A549 (cell line): ENCODE data around the gene KCNIP4. TPM values are rescaled to one million over a fixed set of nuclear protein-coding genes. Genes with fewer than 3 reads are reported as not detected.

Source experiments
- ATAC-seq, 2 experiments: fragments of 200-7000 bp in 1 of 2; fragments of >200 bp in 1 of 2; cut with Nextera tagmentation in 1 of 2; cut with Tn5 transposase in 1 of 2; 3 replicates each; pipeline versions ENCODE4 v1.8.0 to v1.9.1; 2018 to 2020; ENCODE audit warnings: mild to moderate bottlenecking in 1 of 2, moderate library complexity in 1 of 2
- CTCF ChIA-PET: fragments of 300-600 bp; sonication (Branson Sonifier 250); formaldehyde crosslinking; extraction: SDS; loops from one replicate; lab custom pipeline; 2021; ENCODE audit warnings: antibody characterized with exemption, inconsistent platforms; lab: Yijun Ruan, JAX
- POLR2A ChIA-PET: fragments of 350-600 bp; formaldehyde crosslinking; extraction: SDS; loops from one replicate; lab custom pipeline; 2021; ENCODE audit warnings: antibody characterized with exemption, inconsistent platforms; lab: Yijun Ruan, JAX
- DNase-seq, 2 experiments: peaks; one replicate each; pipeline versions ENCODE4 v3.0.0 to v3.0.0-alpha.2; 2011 to 2016; ENCODE audit warnings: low read depth in 1 of 2, low spot score in 1 of 2
- FAIRE-seq: peaks from 2 replicates; lab custom pipeline; 2011; peaks lifted over from hg19 to GRCh38; lab: Jason Lieb, UNC
- H3K27ac ChIP-seq, 2 experiments: fragments of >200 bp; sonication (Bioruptor Twin); formaldehyde crosslinking; 3 replicates each; pipeline ENCODE4 v1.5.1; 2016 to 2017
- H3K4me1 ChIP-seq: fragments of >200 bp; sonication (Bioruptor Twin); formaldehyde crosslinking; 3 replicates; pipeline ENCODE4 v1.6.1; 2016
- H3K4me2 ChIP-seq: fragments of >200 bp; sonication (Bioruptor Twin); formaldehyde crosslinking; 3 replicates; pipeline ENCODE4 v1.6.1; 2016
- H3K4me3 ChIP-seq: fragments of >200 bp; sonication (Bioruptor Twin); formaldehyde crosslinking; 3 replicates; pipeline ENCODE4 v1.5.1; 2016
- H3K9me3 ChIP-seq: fragments of >200 bp; sonication (Bioruptor Twin); formaldehyde crosslinking; 3 replicates; pipeline ENCODE4 v1.6.1; 2016
- CBX2 ChIP-seq: fragments of 200-600 bp; sonication (generic); IDR thresholded peaks from 2 replicates; pipeline ENCODE4 v1.6.1; 2016; ENCODE audit warnings: low read depth, mild to moderate bottlenecking, borderline replicate concordance
- CEBPB ChIP-seq, 2 experiments: fragments of >200 bp in 1 of 2; sonication (Bioruptor Twin) in 1 of 2; formaldehyde crosslinking in 1 of 2; IDR thresholded peaks; 2 replicates each; pipeline ENCODE4 v1.6.1; 2012 to 2016
- CHD2 ChIP-seq: fragments of 150-350 bp; IDR thresholded peaks from 2 replicates; pipeline ENCODE4 v1.6.1; 2014; ENCODE audit warnings: low read length; ENCODE audit not compliant: partially characterized antibody
- EP300 ChIP-seq, 2 experiments: fragments of >200 bp; sonication (Bioruptor Twin); formaldehyde crosslinking; IDR thresholded peaks; 2 replicates in 1 of 2; 3 replicates in 1 of 2; pipeline ENCODE4 v1.6.1; 2016 to 2017
- ESRRA ChIP-seq: fragments of 150-350 bp; IDR thresholded peaks from 2 replicates; pipeline ENCODE4 v1.6.1; 2014; ENCODE audit warnings: mild to moderate bottlenecking, low read length, borderline replicate concordance
- FOSB ChIP-seq: fragments of 250-450 bp; sonication (Bioruptor Pico); IDR thresholded peaks from 2 replicates; pipeline ENCODE4 v1.5.0; 2020; ENCODE audit warnings: mild to moderate bottlenecking, moderate library complexity
- FOXS1 ChIP-seq: fragments of 250-450 bp; sonication (Bioruptor Pico); IDR thresholded peaks from 2 replicates; pipeline ENCODE4 v1.5.0; 2020; ENCODE audit warnings: mild to moderate bottlenecking, moderate library complexity
- HDAC2 ChIP-seq: fragments of 200-600 bp; sonication (generic); IDR thresholded peaks from 2 replicates; pipeline ENCODE4 v1.6.1; 2016
- HOXA7 ChIP-seq: fragments of 250-450 bp; sonication (Bioruptor Pico); IDR thresholded peaks from 2 replicates; pipeline ENCODE4 v1.5.0; 2020; ENCODE audit warnings: mild to moderate bottlenecking, moderate library complexity
- HOXB13 ChIP-seq: fragments of 250-450 bp; sonication (Bioruptor Pico); IDR thresholded peaks from 2 replicates; pipeline ENCODE4 v1.5.0; 2020; ENCODE audit warnings: low read depth, mild to moderate bottlenecking, moderate library complexity
- HOXB5 ChIP-seq: fragments of 250-450 bp; sonication (Bioruptor Pico); IDR thresholded peaks from 2 replicates; pipeline ENCODE4 v1.5.0; 2020; ENCODE audit warnings: mild to moderate bottlenecking, moderate library complexity
- JUN ChIP-seq, 2 experiments: fragments of >200 bp; sonication (Bioruptor Twin); formaldehyde crosslinking; IDR thresholded peaks; 2 replicates in 1 of 2; 3 replicates in 1 of 2; pipeline ENCODE4 v1.6.1; 2016 to 2017
- MAZ ChIP-seq: fragments of 150-350 bp; IDR thresholded peaks from 2 replicates; pipeline ENCODE4 v1.6.1; 2014; ENCODE audit warnings: antibody characterized with exemption, low read depth, low read length, borderline replicate concordance
- NFE2L2 ChIP-seq: fragments of 150-350 bp; conservative IDR thresholded peaks from 2 replicates; pipeline ENCODE4 v1.6.1; 2014; ENCODE audit warnings: low read length
- NPAS2 ChIP-seq: fragments of 250-450 bp; sonication (Bioruptor Pico); IDR thresholded peaks from 2 replicates; pipeline ENCODE4 v1.8.0; 2022; ENCODE audit warnings: mild to moderate bottlenecking, moderate library complexity, borderline replicate concordance
- RFX5 ChIP-seq: fragments of 450-650 bp; IDR thresholded peaks from 2 replicates; pipeline ENCODE4 v1.7.1; 2014; ENCODE audit warnings: antibody characterized with exemption, mild to moderate bottlenecking, moderate library complexity
- SREBF2 ChIP-seq: fragments of 450-650 bp; IDR thresholded peaks from 2 replicates; pipeline ENCODE4 v1.6.1; 2014; ENCODE audit warnings: mild to moderate bottlenecking, moderate library complexity
- ZC3H11A ChIP-seq: fragments of 450-650 bp; IDR thresholded peaks from 2 replicates; pipeline ENCODE4 v1.6.1; 2014; ENCODE audit warnings: antibody characterized with exemption, mild to moderate bottlenecking
- WGBS: methylation state at CpG from one replicate; pipeline ENCODE4 v1.1.6; 2017; ENCODE audit errors: missing lambda C conversion rate; 5-methylcytosine and 5-hydroxymethylcytosine counted together
- polyA plus RNA-seq, 4 experiments: library from polyadenylated mRNA; depleted of rRNA in 3 of 4; stranded (reverse); fragments of >200 nt; fragmentation: RNase III in 1 of 4; extraction: RNeasy Plus Mini Kit Qiagen cat#74134 plus additional on column Dnase treatment in 1 of 4; gene quantifications; 2 replicates in 3 of 4; 3 replicates in 1 of 4; pipeline ENCODE4 v1.2.3, GENCODE V29; 2011 to 2017
- TF ChIP-seq, protein P1 (sequence below): IDR thresholded peaks from 2 replicates; pipeline ENCODE4 v1.6.1; 2012; ENCODE audit warnings: low read depth, borderline replicate concordance
- TF ChIP-seq, protein P2 (sequence below): IDR thresholded peaks from 2 replicates; pipeline ENCODE4 v1.6.1; 2012
- TF ChIP-seq, protein P3 (sequence below): fragments of >200 bp; sonication (Bioruptor Twin); formaldehyde crosslinking; IDR thresholded peaks from 3 replicates; pipeline ENCODE4 v1.6.1; 2016

KCNIP4 gene
- polyA plus RNA-seq, 2 of the 4 experiments (the other 2 are of a cell fraction): not detected

DNA sequence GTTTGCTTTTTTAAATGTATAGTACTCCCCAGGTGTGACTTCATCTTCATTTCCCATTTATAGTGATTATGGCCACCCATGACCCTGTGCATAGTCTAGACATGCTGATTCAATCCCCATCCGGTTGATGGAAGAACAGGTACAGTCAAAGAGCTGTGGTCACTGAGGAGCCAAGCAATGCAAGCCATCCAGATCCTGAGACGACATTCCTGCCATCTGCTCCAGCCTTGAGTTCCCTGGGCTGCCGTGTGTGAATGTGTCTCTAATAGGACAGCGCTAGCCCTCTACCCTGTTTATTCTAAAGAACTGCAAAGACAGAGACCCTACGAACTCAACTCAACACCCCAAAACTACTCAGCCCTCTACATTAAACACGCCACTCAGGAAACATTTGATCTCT is 1.7 kb downstream of the KCNIP4 start:
- 10% methylated on average over 3 of the region's 6 CpGs for WGBS
- Histone ChIP-seq H3K9me3 (no peaks in the 10 kb centered on the region), H3K27ac (no peak overlapping the region), H3K4me3 (no peak overlapping the region), H3K4me2 (no peak overlapping the region), H3K4me1 (no peaks in the 10 kb centered on the region)
- ChIA-PET POLR2A (no interaction called here), CTCF (interaction anchor here (0.5 kb wide), 1 partner anchor 124 kb away, joined by 3 read pairs; no protein-coding TSS in a partner anchor)
- DNase-seq (no peak), FAIRE-seq (no peak), ATAC-seq (no peak)
- no peak for TF ChIP-seq NPAS2 (CRISPR knock-in tag)
- TF ChIP-seq EP300 (IDR thresholded peaks at IDR 0.05): no peak
- TF ChIP-seq CHD2: no peak
- no peak for TF ChIP-seq MAZ
- TF ChIP-seq RFX5: no peak
- TF ChIP-seq HOXB5 (CRISPR knock-in tag): no peak
- no peak for TF ChIP-seq HOXB13 (CRISPR knock-in tag)

DNA sequence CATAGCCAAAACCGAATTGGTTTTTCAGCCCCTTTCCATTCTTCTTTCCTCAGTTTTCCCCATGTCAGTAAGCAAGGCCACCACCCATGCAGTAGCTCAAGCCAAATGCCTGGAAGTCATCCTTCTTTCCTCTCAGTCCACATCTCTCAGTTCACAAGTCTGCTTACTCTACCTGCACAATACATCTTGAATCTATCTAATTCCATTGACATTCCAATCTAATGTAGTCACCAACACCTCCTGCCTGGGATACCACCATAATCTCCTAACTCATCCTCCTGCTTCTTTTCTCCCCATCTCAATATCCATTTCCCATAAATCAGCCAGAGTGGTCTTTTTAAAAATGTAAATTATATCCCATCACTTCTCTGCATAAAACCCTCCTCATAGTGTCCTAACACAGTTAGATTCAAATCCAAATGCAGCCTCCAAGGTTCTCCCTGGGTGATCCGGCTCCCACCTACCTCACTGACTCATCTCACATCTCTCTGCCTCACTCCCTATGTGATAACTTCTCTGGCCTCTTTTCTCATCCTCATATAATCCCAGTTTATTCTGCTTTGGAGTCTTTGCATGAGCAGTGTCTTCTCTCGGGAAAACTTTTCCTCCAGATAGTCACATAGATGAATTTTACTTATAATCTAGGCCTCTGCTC is 26.9 kb downstream of the KCNIP4 start:
- TF ChIP-seq ESRRA (no peak), HOXA7 (CRISPR knock-in tag) (no peak), EP300 (IDR thresholded peaks at IDR 0.05) (no peak)
- POLR2A ChIA-PET: no interaction called here
- no peak overlapping the region for H3K4me2 ChIP-seq
- H3K4me1 ChIP-seq: no peaks in the 10 kb centered on the region
- H3K9me3 ChIP-seq: no peaks in the 10 kb centered on the region
- H3K27ac ChIP-seq: no peak overlapping the region
- ATAC-seq (no peak), FAIRE-seq (no peak), DNase-seq (no peak)
- H3K4me3 ChIP-seq: no peak overlapping the region
- CTCF ChIA-PET: no interaction called here
- 0% methylated on average over 3 of the region's 3 CpGs for WGBS

DNA sequence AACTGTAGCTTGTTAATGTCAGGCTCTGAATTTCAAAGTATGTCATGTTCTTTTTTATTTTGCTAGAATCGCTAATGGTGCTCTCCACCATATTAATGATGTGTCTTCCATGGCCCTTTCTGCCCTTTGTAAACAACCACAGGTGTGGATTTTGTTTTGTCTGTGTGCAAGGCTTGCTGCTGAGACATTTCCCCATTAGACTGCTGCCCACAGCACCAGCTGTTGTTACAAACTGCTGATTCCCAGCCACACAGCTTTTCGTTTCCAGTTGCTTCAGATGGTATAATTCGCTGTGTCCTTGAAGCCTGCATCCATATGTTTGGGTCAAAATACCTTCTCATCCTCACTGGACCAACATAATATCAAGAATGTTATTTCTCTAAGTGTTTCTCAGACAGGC is 32.8 kb downstream of the KCNIP4 start:
- Histone ChIP-seq H3K27ac (no peak overlapping the region), H3K4me2 (no peak overlapping the region), H3K4me1 (no peaks in the 10 kb centered on the region), H3K9me3 (no peaks in the 10 kb centered on the region), H3K4me3 (no peak overlapping the region)
- no peak for TF ChIP-seq FOSB (CRISPR knock-in tag)
- POLR2A ChIA-PET: no interaction called here
- no peak for FAIRE-seq
- 7% methylated on average over 2 of the region's 3 CpGs for WGBS
- no peak for ATAC-seq
- CTCF ChIA-PET: no interaction called here
- no peak for DNase-seq

DNA sequence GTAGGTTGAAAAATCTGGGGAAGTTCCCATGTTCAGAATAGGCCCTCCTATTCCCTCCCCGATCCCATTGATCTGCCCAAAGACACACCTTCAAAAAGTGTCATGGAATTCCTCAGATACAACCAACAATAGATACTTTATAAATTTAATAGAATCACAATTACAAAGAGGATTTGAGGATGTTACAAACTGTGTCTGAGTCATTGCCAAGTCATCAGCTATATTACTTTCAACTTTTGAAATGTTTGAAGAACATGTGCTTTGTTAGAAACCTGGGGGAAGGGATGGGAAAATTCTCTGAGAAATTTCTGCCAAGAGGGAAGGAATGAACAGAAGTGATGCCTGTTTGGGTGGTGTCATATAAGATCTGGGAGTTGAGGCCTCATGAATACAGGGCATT is 46.7 kb downstream of the KCNIP4 start:
- ATAC-seq (no peak), DNase-seq (peak in 1 of 2 experiments; percentile 20), FAIRE-seq (no peak)
- peak overlapping the region; percentile 14; the same call in 1 of the 3 replicates for H3K4me2 ChIP-seq
- H3K4me3 ChIP-seq: no peak overlapping the region
- no peak overlapping the region for H3K27ac ChIP-seq
- POLR2A ChIA-PET: no interaction called here
- no peaks in the 10 kb centered on the region for H3K4me1 ChIP-seq
- CTCF ChIA-PET: no interaction called here
- TF ChIP-seq JUN (IDR thresholded peaks at IDR 0.05) (no peak), FOXS1 (CRISPR knock-in tag) (no peak), NFE2L2 (no peak), ZC3H11A (no peak), CBX2 (no peak), CHD2 (no peak), CEBPB (IDR thresholded peaks at IDR 0.05) (no peak), HOXB5 (CRISPR knock-in tag) (no peak), SREBF2 (no peak), HDAC2 (no peak)
- TF ChIP-seq, protein P1, sequence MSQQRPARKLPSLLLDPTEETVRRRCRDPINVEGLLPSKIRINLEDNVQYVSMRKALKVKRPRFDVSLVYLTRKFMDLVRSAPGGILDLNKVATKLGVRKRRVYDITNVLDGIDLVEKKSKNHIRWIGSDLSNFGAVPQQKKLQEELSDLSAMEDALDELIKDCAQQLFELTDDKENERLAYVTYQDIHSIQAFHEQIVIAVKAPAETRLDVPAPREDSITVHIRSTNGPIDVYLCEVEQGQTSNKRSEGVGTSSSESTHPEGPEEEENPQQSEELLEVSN: no peak
- TF ChIP-seq, protein P2, sequence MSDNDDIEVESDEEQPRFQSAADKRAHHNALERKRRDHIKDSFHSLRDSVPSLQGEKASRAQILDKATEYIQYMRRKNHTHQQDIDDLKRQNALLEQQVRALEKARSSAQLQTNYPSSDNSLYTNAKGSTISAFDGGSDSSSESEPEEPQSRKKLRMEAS: no peak
- TF ChIP-seq, protein P3, sequence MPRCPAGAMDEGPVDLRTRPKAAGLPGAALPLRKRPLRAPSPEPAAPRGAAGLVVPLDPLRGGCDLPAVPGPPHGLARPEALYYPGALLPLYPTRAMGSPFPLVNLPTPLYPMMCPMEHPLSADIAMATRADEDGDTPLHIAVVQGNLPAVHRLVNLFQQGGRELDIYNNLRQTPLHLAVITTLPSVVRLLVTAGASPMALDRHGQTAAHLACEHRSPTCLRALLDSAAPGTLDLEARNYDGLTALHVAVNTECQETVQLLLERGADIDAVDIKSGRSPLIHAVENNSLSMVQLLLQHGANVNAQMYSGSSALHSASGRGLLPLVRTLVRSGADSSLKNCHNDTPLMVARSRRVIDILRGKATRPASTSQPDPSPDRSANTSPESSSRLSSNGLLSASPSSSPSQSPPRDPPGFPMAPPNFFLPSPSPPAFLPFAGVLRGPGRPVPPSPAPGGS: no peak
- WGBS: 14% methylated on average over 1 of the region's 1 CpG
- H3K9me3 ChIP-seq: no peaks in the 10 kb centered on the region
